H1 (cell line): Measurements from ENCODE around the gene BLMH. TPM values are rescaled to one million over a fixed set of nuclear protein-coding genes. Genes with fewer than 3 reads are reported as not detected.

ENCODE experiments used
- CHD7 ChIP-seq: fragments of 300-600 bp; sonication (generic); IDR thresholded peaks from 2 replicates; pipeline ENCODE4 v1.7.1; 2012; ENCODE audit warnings: low read length, moderate library complexity, mild to moderate bottlenecking, inconsistent platforms; ENCODE audit not compliant: insufficient replicate concordance
- E2F6 ChIP-seq: IDR thresholded peaks from 2 replicates; pipeline ENCODE4 v1.6.1; 2012; ENCODE audit warnings: inconsistent platforms
- MAX ChIP-seq: IDR thresholded peaks from 2 replicates; pipeline ENCODE4 v1.6.1; 2012; ENCODE audit warnings: inconsistent platforms
- SIRT6 ChIP-seq: IDR thresholded peaks from one replicate; pipeline ENCODE4 v1.7.1; 2012; ENCODE audit warnings: low read length, inconsistent platforms
- polyA plus RNA-seq, 7 experiments: library from polyadenylated mRNA; depleted of rRNA in 3 of 7; stranded (reverse) in 5 of 7; unstranded in 2 of 7; fragments of >200 nt in 5 of 7; fragments of 200-250 nt in 2 of 7; gene quantifications; 1 replicate in 5 of 7; 2 replicates in 1 of 7; 4 replicates in 1 of 7; pipeline versions ENCODE4 v1.2.1 to v1.2.3, GENCODE V29; 2011 to 2013; ENCODE audit warnings: missing spikeins in 2 of 7, mixed read lengths in 2 of 7
- total RNA-seq: library from RNA; stranded (reverse); fragmentation: NEBNext Ultra II Directional; extraction: Animal tissue kit (Norgen Biotek cat#: 25700); gene quantifications from 2 replicates; pipeline ENCODE4 v1.2.1, GENCODE V29; 2021

The BLMH gene
- total and polyA plus RNA-seq, 2 of the 8 experiments (the other 6 are each of a cell fraction or from before 2014, with no cell fraction given) = 18.2 to 74.3 TPM

- TF ChIP-seq CHD7 = no peak
- TF ChIP-seq E2F6 = no peak
- TF ChIP-seq MAX = no peak
- no peak for TF ChIP-seq SIRT6
These were observed 32.2 kb upstream of the BLMH start (continued) for GRCh38 chr17:30323895-30324319.
